GM12892 (cell line): Measurements from ENCODE around the gene POLR2E.

Source experiments
- POLR2A ChIP-seq: IDR thresholded peaks from 2 replicates; pipeline ENCODE4 v1.6.1; 2011; ENCODE audit warnings: low read depth, low read length, control low read depth
- TAF1 ChIP-seq: IDR thresholded peaks from 2 replicates; pipeline ENCODE4 v1.6.1; 2011; ENCODE audit warnings: low read depth, mild to moderate bottlenecking, control low read depth, low read length, borderline replicate concordance

DNA sequence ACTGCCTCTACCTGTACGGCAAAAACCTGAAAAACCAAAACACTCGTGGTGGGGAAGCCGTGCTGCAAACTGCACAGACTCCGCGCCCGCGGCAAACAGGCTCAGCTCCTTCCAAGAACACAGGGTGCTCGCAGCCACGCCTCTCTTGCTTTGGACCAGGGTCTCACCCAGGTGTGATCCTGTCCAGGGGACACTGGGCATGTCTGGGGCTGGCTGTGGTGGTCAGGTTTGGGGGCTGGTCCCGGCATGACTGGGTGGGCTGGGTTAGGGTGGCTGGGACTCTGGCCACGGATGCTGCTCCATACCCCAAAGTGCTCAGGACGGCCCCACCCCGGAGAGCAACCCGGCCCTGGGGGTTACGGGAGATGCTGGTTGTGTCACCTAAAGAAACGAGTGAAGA is 22.5 kb upstream of the POLR2E start:
- TF ChIP-seq TAF1 (no peak), POLR2A (no peak)
